Measurements from ENCODE around the gene FOXP2.

FOXP2 gene

DNA sequence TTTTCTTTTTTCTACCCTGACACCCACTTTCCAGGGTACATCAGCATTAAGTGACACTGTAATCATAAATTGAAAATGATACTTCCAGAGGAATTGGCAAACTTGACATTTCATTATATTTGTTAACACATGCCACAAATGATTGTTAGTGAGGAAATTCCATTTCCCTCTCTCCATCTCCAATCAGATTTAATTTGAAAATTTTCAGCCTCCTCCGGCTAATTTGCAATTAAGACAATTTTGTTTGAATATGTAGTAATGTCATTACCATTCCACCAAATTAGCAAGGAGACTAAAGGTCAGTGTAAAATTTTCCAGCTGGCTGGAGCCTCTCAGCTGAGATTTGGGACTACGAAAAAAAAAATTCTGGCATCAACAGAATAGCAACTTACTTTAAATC, 242.7 kb downstream of the FOXP2 start:
- no peak for DNase-seq (ENCODE audit: low read depth)

DNA sequence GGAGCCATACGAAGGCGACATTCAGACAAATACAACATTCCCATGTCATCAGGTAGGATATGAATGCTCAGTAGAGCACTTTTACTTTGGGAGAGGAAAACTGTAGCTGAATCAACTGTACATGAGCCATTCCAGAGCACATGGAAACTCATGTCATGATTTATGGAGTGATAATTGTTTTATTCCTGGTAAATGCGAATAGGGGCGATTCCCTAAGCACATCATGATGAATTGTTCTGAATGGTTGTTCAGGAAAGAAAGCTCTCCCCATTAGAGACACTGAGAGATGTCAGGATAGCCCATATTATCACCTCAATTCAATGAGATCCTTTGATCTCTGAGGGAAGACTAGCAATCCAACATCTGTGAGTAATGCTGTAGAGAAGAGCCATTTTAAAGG, 243.6 kb downstream of the FOXP2 start:
- DNase-seq (ENCODE audit: low read depth) = no peak

DNA sequence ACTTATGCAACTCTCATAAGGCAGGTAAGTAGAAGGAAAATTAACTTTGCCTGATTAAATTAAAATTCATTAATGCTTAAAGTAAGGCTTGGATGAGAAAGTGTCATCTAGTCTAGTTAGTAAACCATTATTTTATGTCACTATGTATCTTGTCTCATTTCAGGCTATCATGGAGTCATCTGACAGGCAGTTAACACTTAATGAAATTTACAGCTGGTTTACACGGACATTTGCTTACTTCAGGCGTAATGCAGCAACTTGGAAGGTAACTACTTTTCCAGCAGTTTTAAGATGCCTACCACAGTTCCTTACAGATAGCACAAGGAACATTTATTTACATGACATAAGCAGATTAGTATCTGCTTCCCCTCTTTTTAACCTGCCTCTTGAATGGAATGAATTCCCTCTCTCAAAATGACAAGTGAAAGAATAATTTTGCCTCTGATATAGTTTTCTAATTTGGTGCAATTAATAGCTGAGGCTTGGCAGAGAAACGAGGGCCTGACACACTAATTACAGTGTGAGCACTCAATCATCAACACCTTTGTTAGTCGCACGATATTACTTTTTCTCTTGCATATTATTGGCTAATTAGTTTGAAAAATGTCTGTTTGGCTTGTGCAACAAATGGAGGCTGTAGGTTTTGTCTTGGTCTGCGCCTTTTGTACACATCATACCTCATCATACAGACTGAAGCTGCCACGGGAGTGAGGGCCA, 245.0 kb downstream of the FOXP2 start:
- DNase-seq (ENCODE audit: low read depth) = no peak

DNA sequence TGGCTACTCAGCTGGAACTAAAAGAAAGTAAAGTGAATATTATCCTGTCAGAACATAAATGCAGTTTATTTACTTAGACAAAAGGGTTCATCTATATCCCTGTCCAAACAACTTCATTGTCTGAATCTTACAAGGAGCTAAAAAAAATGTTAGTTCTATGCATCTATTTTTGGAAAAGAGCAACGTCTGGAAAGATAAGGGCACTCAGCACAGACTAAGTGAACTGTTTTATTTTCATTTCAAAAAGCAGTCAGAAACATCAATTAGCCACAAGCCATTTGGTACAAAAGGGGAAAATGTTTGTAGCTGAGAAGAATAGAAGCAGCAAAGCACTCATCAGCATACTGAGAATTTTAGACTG, 245.5 kb downstream of the FOXP2 start:
- DNase-seq (ENCODE audit: low read depth) = no peak

DNA sequence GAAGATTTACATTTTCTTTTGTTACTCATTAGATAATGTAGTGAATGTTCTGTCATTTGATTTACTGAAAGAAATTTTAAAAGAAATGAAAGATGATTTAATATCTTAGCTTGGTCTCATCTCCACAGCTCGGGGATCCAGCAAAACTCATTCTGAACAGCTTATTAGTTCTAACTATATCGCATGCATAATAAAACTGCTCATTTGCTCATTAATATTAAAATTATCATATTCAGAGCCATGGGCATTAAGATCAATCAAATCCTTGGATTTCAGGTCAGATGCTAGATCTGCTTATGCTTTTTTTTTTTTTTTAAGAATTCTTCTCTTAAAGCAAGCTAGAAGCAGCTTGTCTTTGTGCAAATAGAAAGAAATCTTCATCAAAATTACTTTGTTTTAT, 246.1 kb downstream of the FOXP2 start:
- DNase-seq (ENCODE audit: low read depth) = no peak

DNA sequence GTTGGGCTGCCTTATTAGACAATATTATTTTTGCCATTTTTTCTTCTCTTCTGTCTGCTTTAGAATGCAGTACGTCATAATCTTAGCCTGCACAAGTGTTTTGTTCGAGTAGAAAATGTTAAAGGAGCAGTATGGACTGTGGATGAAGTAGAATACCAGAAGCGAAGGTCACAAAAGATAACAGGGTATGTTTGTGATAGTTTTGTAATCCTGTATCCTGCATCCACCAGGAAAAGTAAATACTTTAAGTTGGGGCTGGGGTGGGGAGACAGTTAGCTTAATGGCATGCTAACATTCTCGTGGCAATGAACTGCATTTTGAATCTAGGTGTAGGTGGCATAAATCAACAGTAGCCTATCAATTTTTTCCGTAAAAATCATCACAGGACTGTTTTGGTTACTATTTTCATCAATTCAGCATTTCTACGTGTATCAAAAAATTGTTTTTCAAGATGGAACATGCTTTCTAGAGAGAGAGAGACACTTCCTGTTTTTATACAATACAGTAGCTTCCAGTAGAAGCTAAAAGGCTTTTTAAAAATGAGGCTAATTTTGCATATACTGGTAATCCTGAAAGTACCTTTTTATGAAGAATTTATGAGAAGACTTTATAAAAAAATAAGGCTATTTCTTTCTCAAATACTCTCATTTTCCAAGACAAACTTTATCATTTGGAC, 247.5 kb downstream of the FOXP2 start:
- DNase-seq (ENCODE audit: low read depth) = no peak

DNA sequence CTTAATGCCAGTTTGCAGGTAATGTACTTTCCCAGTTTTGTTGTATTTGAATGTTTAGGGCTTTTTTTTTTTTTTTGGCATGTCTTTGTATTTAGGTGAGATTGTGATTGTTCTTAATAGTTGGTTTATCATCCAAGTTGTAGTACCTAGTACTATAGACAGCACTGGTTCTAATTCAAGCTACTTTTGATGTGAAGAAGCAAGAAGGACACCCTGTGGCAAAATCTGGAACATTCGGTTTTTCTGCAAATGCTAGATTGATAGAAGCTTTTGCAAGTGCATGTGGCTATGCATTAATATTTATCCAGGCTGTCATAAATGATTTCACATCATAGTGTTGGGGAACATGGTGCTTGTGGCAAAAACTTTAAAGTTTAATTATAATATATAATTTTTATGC, 248.9 kb downstream of the FOXP2 start:
- DNase-seq (ENCODE audit: low read depth) = no peak

DNA sequence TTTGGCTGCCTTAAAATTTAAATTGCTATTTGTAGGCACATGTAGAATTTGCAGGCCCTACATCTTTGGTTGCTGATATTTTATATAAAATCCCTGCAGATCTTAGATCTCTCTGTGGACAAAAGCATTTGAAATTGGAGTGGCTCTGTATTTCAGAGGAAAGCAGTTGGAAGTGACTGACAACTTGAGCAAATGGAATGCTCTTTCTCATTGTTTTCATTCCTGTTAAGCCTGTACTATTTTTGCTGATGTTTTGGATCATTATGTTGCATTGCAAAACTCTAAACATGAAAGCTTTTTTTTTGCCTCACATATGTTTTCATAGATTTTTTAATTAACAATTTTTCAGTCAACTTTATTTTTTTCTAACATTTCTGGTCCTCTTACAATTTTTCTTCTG, 256.1 kb downstream of the FOXP2 start:
- DNase-seq (ENCODE audit: low read depth) = no peak

DNA sequence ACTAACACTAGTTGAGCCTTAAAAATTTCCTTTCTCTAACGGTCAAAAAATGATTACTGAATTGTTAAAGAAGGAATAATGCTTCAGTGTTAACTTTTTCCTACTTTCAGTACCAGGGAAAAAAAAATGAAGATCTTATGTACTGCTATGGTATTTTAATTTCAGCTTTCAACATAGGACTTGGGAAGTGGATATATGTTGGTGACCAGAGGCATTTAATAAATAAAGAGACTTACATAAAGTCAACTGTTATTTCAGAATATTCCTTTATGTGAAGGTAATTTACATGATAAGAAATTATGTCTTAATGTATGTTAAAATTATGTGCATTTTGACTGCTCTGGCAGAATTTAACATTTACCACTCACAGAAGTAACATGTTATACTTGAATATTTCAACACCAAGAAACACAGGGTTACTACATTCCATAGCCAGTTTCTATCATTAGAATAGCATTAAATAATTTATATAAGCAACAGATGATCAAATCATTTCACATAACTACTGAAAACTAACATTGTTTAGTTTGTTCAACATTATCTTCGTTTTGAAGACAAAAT, 257.0 kb downstream of the FOXP2 start:
- no peak for DNase-seq (ENCODE audit: low read depth)

DNA sequence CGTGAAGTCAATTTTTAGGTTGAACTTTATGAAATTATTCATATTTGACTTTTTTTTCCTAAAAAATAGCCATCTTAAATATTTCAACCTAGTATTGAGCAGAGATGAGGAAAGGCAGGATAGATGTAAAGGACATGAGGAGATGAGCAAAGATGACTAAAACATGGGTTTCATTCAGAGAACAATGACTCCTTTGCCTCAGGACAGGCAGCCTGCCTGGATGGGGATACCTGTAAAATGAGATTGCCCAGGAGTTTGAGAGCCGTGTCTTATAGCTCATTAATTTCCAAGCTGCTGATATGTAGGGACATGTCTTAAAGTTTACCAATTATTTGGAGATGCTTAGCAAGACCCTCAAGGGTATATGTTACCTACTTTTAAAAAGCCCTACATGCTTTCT, 263.5 kb downstream of the FOXP2 start:
- DNase-seq (ENCODE audit: low read depth) = no peak

DNA sequence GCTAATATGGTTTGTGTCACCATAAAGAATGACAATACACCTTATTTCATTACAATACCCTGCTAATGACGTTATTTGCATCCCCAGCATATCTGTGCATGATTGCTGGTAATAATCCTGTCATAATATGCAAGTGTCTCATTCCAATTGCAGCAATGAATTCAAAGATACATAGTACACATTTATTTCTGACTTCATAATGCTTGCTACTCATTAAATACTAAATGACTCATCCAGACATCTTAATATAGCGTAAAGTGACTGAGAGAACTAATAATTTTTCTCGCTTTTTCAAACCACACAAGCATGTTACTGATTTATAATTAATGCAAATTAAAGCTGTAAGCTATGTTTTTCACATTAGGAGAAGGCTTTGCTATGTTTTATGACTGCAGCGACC, 272.6 kb downstream of the FOXP2 start:
- no peak for DNase-seq (ENCODE audit: low read depth)

DNA sequence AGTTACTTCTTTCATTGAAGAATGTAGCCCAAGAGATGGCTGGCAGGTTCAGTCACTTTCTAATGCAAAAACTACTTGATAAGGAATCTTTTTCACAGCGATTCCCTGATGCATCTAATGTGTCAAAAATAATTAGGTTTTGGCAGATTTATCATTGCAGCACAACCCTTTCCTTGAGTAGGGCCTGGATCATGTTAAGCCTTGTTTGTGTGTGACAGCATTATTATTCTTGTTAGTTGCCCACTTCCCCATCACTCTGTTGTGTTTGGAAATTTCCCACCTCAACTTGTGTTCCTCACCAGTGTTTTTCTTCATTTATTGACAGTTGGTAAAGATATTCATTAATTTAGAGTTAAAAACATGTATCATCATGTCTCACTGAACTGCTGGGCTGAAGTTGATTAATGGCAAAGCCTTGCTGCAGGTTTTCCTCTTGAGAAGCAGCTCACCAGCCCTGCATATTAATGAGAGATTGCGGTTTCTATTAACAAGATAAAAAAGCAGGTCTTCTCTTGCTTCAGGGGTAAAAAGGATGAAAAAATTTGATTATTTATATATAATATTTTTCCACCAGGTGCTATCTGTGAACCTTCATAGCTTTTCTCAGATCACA, 273.9 kb downstream of the FOXP2 start:
- no peak for DNase-seq (ENCODE audit: low read depth)

DNA sequence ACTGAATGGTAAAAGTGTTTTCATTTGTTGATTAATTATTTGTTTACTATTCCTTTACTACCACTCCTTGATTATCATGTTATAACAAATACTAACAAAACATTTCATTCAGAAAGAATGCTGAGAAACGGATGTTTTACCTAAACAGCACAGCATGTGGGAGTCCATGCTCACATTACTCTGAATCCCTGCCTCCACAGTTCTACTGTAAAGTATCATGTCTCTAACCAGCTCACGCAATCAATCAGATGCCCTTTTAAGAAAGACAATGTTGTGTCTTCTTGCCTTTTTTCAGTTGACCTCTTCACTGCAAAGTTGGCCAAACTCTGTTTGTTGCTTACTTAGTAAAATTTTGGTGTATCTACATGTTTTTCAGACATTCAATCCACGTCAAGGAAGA, 274.8 kb downstream of the FOXP2 start:
- DNase-seq (ENCODE audit: low read depth) = no peak

DNA sequence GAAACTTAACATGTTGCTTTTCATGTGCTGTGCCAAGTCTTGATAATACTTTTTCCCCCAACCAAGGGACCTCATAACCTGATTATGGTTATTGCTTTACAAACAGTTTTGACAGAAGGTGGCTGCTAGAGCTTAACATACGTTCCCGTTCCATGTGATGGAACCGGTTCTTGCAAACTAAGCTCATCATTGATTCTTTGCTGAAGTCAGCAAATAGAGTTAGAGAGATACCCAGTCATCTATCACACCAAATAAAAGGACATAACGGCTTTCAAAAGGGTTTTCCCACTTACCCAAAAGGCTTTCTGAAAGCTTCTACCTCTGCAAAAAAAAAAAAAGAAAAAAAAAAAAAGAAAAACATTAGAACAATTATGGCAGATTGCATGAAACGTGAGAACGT, 277.0 kb downstream of the FOXP2 start:
- DNase-seq (ENCODE audit: low read depth) = no peak

DNA sequence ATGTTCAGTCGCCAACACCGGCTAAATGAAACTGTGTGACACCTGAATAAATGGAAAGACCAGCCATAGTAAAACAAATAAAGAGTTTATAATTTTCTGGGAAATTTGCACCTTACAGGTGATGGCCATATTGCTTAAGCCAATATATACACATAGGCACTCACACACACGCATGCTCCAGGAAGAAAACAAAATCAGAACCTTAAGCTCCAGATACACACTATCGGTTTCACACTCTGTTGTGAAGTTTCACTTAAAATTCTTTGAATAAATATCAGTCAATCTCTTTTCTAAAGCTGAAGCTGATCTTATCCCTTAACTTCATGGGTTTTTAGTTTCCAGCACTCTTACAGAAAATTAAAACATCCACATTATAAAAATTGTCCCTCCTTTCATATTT, 280.6 kb downstream of the FOXP2 start:
- DNase-seq (ENCODE audit: low read depth) = no peak

DNA sequence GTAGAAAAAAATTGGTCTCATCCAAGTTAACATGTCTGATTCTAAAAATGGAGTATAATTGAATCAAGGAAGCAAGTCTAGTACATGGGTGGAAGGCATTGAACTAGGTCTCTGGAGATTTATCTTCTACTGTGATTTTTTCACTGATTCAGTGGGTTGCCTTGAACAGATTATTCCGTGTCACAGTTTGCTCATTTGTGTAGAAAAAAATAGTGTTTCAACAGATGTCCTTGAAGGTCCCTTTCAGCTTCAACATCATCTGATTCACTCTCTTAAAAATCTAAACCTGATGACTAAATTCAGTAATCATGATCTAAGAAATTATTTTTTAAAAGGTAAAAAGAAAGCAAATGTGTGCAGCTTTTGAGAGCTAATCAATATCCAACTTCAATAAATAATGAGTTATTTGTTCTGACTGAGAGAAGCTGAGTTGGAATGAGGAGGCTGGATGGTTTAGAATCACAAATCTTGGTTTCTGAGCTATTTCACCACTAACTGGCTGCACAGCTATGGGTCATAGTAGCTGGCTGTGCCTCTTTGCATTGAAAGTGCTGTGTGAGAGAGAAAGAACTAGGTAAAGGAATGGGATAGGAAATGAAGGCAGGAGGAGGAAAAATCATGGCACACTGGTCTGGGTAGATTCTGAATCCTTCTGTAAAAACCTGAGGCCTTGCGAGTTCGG, 285.8 kb downstream of the FOXP2 start:
- DNase-seq (ENCODE audit: low read depth) = no peak

DNA sequence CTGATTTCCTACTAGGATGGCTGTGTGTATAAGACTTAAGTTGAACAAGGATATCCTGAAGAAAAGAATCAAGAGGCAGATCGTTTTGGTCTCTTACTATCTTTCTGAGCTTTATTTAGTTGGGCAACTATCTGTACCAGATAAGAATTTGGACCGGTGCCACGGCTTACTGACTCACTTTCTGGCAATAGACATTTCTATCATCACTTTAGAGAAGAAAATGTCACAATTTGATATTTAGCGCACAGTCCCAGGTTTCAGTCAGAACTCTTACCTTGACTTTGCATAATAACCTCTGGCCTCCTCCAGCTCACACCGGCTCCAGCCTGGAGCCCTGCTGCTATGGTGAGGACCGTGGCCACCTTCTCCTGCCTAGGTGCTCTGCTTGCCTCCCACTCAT, 289.1 kb downstream of the FOXP2 start:
- no peak for DNase-seq (ENCODE audit: low read depth)

DNA sequence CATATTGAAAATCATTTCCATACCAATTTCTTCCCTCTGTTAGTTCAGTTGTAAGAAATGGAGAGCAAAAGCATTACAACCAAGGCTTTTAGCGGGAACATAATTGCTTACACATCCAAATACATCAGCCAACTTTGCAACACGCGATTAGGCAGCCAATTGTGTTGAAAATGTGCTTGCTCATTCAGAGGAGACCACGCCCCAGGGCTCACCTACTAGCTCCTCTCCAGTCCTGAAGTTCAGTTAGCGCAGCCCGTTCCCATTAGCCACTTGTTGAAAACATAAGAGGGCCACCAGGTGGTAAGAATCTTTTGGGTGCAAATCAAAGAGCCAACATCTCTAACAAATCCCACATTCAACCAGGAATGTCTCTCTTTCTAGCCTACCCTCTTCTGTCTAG, 294.0 kb downstream of the FOXP2 start:
- DNase-seq (ENCODE audit: low read depth) = no peak

DNA sequence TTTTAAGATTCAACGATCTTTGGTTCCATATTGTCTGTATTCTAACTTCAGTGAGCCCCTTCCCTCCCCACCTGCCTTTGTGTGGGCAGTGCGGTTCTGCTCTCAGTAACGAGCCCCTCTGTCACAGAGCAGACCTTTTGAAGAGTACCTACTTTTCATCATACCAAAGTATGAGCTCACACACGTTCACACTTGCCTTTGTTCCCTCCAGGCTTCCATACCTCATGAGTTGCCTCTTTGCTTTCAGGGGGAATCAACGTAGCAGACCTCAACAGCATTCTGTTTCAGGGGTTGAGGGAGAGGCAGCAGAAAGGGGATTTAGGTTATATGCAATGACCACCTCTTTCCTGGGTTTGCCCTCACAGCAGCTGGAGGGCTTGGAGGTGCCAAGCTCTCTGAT, 295.9 kb downstream of the FOXP2 start:
- no peak for DNase-seq (ENCODE audit: low read depth)

DNA sequence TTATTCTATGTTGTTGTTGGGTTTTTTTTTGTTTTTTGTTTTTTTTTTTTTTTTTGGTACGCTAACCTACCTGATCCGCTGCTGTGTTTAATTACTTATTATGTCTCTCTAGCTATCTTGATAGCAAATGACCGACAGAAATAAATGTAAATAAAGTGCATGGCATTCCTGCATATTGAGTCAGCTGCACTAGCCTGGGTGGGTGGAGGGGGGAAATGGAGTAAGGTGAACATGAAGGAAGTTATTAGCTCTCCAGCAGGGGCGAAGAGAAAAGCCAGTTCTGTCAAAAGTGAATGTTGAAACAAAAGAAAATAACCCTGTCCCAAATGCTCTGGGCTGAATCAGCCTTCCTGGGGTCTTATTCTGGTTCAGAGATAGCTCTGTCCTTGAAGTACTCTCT, 296.6 kb downstream of the FOXP2 start:
- DNase-seq (ENCODE audit: low read depth) = no peak

DNA sequence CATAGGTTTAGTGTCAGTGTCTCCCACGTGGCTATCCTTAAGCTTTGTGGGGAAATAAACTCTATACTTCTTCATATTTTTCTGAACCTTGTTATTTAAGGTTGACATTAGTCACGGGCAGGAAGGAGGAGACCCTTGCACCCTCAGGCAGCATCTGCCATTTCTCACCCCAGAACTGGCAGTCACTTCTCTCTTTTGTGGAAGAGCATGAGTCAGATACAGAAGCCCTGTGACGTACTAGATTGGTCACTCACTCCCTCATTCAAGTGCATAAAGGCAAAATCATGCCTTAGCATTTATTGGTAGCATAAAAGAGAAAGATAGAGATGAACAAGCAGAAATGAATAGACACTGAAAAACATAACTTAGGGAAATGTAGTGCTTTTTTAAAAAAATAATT, 301.3 kb downstream of the FOXP2 start:
- no peak for DNase-seq (ENCODE audit: low read depth)

DNA sequence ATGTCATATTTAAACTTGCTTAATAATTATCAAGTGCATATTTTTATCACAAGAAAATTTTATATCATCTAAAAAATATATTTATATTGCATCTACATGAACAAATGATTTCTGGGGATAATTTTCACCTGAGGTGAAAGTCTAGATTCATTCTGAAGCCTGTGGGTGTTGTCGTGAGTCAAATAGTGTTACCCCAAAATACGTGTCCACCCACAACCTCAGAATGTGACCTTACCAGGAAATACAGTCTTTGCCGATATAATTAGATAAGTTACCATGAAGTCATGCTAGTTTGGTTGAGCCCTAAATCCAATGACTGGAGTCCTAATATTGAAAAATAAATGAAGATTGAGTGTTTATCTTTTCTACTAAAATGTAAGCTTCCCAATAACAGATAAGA, 304.2 kb downstream of the FOXP2 start:
- no peak for DNase-seq (ENCODE audit: low read depth)

DNA sequence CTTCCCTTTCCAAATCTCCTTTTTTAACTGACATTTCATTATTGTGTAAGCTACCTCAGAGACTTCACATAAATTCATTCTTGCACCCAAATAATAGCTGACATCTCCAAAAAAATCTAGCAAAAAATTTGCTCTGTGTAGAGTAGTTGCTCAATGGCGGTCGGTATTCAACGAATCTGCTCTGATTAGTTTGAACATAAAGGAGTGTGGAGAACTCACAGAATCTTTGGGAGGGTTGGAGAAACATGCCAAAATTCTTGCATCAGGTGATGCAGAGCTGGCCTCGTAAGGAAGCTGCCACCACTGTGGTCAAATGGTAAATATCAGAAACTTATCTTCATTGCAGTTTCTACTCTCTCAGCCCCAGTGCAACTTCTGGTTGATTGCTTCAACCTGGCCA, 306.1 kb downstream of the FOXP2 start:
- DNase-seq (ENCODE audit: low read depth) = no peak
